ENCODE measurements around the gene SMG9. TPM values are rescaled to one million over a fixed set of nuclear protein-coding genes. Genes with fewer than 3 reads are reported as not detected.
A peak's percentile ranks its signal among the peaks of the same experiment; 100 is the strongest.

SMG9 gene
- polyA plus RNA-seq, 1 of the 3 experiments (the other 2 are of a cell fraction), result 24.3 TPM

DNA sequence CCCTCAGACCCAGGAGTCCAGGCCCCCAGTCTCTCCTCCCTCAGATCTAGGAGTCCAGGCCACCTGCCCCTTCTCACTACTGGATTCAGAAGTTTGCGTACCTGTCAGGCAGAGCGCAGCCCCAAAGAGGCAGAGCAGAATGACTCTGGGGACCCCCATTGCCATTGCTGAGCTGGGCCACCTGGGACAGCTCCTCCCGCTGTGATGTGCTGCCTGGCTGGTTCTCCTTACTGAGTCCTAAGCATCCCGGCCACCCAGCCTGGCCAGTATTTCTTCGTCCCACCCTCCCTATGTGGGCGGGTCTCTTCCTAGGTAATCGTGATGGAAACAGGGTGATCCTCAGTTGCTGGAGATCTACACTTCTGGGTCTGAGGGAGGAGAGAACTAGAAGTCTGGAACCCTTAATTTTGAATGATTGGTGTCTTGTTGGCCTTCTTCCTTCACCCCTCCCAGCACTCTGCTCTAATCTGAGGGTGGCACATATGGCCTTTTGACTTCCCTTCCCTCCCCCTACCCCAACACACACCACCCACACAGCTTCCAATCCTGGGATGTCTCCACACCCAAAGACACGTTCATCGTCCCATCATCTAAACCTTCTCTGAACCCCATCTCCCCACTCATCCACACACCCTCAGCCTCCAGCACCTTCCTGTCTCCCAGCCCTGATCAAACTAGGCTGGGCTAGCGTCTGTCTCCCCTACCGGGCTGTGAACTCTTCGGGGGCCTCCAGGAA, 47.6 kb upstream of the SMG9 start, which contains the start of gene LYPD5:
TSS of gene LYPD5 (minus strand) at position 232 of the 736 bp plus-strand sequence. CDS start at position 165, 67 bp downstream.
- H4K20me1 ChIP-seq (ENCODE audit: insufficient read depth), result no peaks in the 10 kb centered on the region
- no peak within 1 kb of the TSS for H3K27ac ChIP-seq (ENCODE audit: low read depth in 2 of 2, low read length in 1 of 2)
- POLR2A ChIA-PET, result no interaction called here
- no peak within 1 kb of the TSS for H3K9ac ChIP-seq
- H3F3A ChIP-seq (replicated peaks; ENCODE audit: insufficient read depth), result no peaks in the 10 kb centered on the region
- H3K9me3 ChIP-seq, result no peaks in the 10 kb centered on the region
- CTCF ChIA-PET, result interaction anchor here (0.6 kb wide), 1 partner anchor 17 kb away, joined by 3 read pairs; no protein-coding TSS in a partner anchor
- H3K4me1 ChIP-seq (ENCODE audit: control insufficient read depth in 1 of 2, insufficient read depth in 2 of 2, low read depth in 1 of 2, low read length in 1 of 2), result peaks cover 0 to 7% of the 10 kb centered on the region in 2 experiments; a peak in 1 of 4 replicates
- TF ChIP-seq RCOR1 (IDR thresholded peaks at IDR 0.05; ENCODE audit: low read length), result no peak
- no peak for TF ChIP-seq FOSL2 (IDR thresholded peaks at IDR 0.05; ENCODE audit: borderline replicate concordance, low read depth)
- TF ChIP-seq, protein P1, sequence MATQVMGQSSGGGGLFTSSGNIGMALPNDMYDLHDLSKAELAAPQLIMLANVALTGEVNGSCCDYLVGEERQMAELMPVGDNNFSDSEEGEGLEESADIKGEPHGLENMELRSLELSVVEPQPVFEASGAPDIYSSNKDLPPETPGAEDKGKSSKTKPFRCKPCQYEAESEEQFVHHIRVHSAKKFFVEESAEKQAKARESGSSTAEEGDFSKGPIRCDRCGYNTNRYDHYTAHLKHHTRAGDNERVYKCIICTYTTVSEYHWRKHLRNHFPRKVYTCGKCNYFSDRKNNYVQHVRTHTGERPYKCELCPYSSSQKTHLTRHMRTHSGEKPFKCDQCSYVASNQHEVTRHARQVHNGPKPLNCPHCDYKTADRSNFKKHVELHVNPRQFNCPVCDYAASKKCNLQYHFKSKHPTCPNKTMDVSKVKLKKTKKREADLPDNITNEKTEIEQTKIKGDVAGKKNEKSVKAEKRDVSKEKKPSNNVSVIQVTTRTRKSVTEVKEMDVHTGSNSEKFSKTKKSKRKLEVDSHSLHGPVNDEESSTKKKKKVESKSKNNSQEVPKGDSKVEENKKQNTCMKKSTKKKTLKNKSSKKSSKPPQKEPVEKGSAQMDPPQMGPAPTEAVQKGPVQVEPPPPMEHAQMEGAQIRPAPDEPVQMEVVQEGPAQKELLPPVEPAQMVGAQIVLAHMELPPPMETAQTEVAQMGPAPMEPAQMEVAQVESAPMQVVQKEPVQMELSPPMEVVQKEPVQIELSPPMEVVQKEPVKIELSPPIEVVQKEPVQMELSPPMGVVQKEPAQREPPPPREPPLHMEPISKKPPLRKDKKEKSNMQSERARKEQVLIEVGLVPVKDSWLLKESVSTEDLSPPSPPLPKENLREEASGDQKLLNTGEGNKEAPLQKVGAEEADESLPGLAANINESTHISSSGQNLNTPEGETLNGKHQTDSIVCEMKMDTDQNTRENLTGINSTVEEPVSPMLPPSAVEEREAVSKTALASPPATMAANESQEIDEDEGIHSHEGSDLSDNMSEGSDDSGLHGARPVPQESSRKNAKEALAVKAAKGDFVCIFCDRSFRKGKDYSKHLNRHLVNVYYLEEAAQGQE (IDR thresholded peaks at IDR 0.05; ENCODE audit: low read depth, low read length), result peak; percentile 60; the same call in 1 of the 2 replicates
- H2AFZ ChIP-seq (ENCODE audit: low read depth), result no peak within 1 kb of the TSS
- no peaks in the 10 kb centered on the region for H3K36me3 ChIP-seq (replicated peaks in 1 of 2; ENCODE audit: control insufficient read depth in 1 of 2, insufficient read depth in 2 of 2, low read length in 1 of 2)
- H3K79me2 ChIP-seq (ENCODE audit: insufficient read depth), result no peaks in the 10 kb centered on the region
- H3K9me2 ChIP-seq, result no peaks in the 10 kb centered on the region
- H3K4me2 ChIP-seq, result no peak within 1 kb of the TSS
- 46% methylated on average over 12 of the region's 12 CpGs for WGBS (ENCODE audit: low lambda C conversion rate)
- H3K4me3 ChIP-seq (ENCODE audit: low read depth in 2 of 2, low read length in 1 of 2), result no peak within 1 kb of the TSS
- H3K27me3 ChIP-seq (ENCODE audit: insufficient read depth), result peaks cover under 1% of the 10 kb centered on the region; the same call in 1 of the 2 replicates
- no peak for DNase-seq

DNA sequence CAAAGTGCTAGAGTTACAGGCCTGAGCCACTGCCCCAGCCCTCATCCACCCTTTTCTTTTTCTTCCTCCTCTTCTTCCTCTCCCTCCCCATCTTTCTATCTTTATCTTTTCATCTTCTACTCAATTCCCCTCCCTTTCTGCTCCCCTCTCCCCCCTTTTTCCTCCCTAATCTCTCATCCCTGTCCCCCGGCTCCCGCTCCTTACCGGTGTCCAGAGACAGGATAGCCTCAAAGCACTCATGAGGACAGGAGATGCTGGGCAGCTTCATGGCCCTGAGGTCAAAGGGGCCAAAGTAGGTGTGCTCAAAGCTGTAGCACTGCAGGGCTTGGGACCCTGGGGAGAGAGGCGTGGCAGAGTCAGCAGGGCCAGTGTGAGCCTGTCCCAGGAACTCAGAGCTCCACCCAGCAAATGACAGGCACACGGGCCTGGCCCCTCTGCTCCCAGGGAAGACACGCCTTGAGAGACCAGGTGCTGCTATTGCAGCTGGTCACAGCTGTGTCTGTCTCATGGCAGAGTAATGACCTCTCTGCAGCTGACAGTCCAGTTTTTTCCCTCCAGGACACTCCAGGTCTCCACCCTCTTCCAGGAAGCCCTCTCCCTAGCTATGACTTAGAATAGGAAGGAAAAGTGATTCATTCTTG, 44.9 kb upstream of the SMG9 start:
- ChIA-PET CTCF (interaction anchor here (0.6 to 2.3 kb wide), 6 partner anchors 10 to 54 kb away, joined by 3 to 12 read pairs (median 4); no protein-coding TSS in a partner anchor), POLR2A (interaction anchor here (0.6 kb wide), 1 partner anchor 213 kb away, joined by 3 read pairs; no protein-coding TSS in a partner anchor)
- no peaks in the 10 kb centered on the region for H3K9me2 ChIP-seq

More for the DNA sequence above, 44.9 kb upstream of the SMG9 start:
- Histone ChIP-seq H4K20me1 (ENCODE audit: insufficient read depth) (no peaks in the 10 kb centered on the region), H3K36me3 (replicated peaks in 1 of 2; ENCODE audit: control insufficient read depth in 1 of 2, insufficient read depth in 2 of 2, low read length in 1 of 2) (no peaks in the 10 kb centered on the region), H3K27ac (ENCODE audit: low read depth in 2 of 2, low read length in 1 of 2) (no peak overlapping the region), H3K9ac (no peak overlapping the region), H3K9me3 (no peaks in the 10 kb centered on the region), H3K4me2 (no peak overlapping the region), H3K4me3 (ENCODE audit: low read depth in 2 of 2, low read length in 1 of 2) (no peak overlapping the region), H3F3A (replicated peaks; ENCODE audit: insufficient read depth) (no peaks in the 10 kb centered on the region), H3K79me2 (ENCODE audit: insufficient read depth) (no peaks in the 10 kb centered on the region), H3K27me3 (ENCODE audit: insufficient read depth) (peaks cover 18% of the 10 kb centered on the region; the same call in 1 of the 2 replicates), H3K4me1 (ENCODE audit: control insufficient read depth in 1 of 2, insufficient read depth in 2 of 2, low read depth in 1 of 2, low read length in 1 of 2) (peaks cover 0 to 7% of the 10 kb centered on the region in 2 experiments; a peak in 1 of 4 replicates), H2AFZ (ENCODE audit: low read depth) (no peak overlapping the region)
- 95% methylated on average over 6 of the region's 6 CpGs for WGBS (ENCODE audit: low lambda C conversion rate)
- DNase-seq, result no peak
- TF ChIP-seq, protein P2, sequence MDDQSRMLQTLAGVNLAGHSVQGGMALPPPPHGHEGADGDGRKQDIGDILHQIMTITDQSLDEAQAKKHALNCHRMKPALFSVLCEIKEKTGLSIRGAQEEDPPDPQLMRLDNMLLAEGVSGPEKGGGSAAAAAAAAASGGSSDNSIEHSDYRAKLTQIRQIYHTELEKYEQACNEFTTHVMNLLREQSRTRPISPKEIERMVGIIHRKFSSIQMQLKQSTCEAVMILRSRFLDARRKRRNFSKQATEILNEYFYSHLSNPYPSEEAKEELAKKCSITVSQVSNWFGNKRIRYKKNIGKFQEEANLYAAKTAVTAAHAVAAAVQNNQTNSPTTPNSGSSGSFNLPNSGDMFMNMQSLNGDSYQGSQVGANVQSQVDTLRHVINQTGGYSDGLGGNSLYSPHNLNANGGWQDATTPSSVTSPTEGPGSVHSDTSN (IDR thresholded peaks at IDR 0.05), result no peak
- TF ChIP-seq JUND (IDR thresholded peaks at IDR 0.05) (no peak), RAD21 (IDR thresholded peaks at IDR 0.05; ENCODE audit: low read length) (no peak)
- TF ChIP-seq, protein P3, sequence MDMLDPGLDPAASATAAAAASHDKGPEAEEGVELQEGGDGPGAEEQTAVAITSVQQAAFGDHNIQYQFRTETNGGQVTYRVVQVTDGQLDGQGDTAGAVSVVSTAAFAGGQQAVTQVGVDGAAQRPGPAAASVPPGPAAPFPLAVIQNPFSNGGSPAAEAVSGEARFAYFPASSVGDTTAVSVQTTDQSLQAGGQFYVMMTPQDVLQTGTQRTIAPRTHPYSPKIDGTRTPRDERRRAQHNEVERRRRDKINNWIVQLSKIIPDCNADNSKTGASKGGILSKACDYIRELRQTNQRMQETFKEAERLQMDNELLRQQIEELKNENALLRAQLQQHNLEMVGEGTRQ (IDR thresholded peaks at IDR 0.05; ENCODE audit: borderline replicate concordance, low read depth, low read length), result no peak

Data from SK-N-SH (cell line).